C4-2B (cell line): ENCODE measurements around the gene MBOAT1.
"Not testable (repeated sequence)": the region's sequence is repeated elsewhere in the genome, so short reads cannot be mapped to it uniquely, and the experiment has no call there.

Experiments
- H3K27ac ChIP-seq: fragments of 450-650 bp; 2 replicates; pipeline ENCODE4 v1.5.1; 2017
- CTCF ChIP-seq: fragments of 450-650 bp; conservative IDR thresholded peaks from 2 replicates; pipeline ENCODE4 v1.5.1; 2017; ENCODE audit warnings: mild to moderate bottlenecking
- ZFX ChIP-seq: fragments of 450-650 bp; IDR thresholded peaks from 2 replicates; pipeline ENCODE4 v1.6.1; 2017

MBOAT1 gene

GRCh38 chr6:20253021-20253420, 40.8 kb upstream of the MBOAT1 start:
- TF ChIP-seq ZFX: no peak
- no peak for TF ChIP-seq CTCF
- no peak overlapping the region for H3K27ac ChIP-seq

GRCh38 chr6:20252311-20252710, 40.0 kb upstream of the MBOAT1 start:
- no peak overlapping the region for H3K27ac ChIP-seq
- TF ChIP-seq CTCF (no peak), ZFX (no peak)

GRCh38 chr6:20251525-20251924, 39.3 kb upstream of the MBOAT1 start:
- no peak overlapping the region for H3K27ac ChIP-seq

GRCh38 chr6:20246125-20246524, 33.9 kb upstream of the MBOAT1 start:
- no peak overlapping the region for H3K27ac ChIP-seq
- TF ChIP-seq CTCF: no peak
- TF ChIP-seq ZFX: no peak

More at GRCh38 chr6:20251525-20251924, 39.3 kb upstream of the MBOAT1 start:
- TF ChIP-seq CTCF (no peak), ZFX (no peak)

GRCh38 chr6:20244807-20245681, 32.8 kb upstream of the MBOAT1 start:
- H3K27ac ChIP-seq: not testable (repeated sequence)

GRCh38 chr6:20243288-20243687, 31.0 kb upstream of the MBOAT1 start:
- TF ChIP-seq ZFX (no peak), CTCF (no peak)
- H3K27ac ChIP-seq: no peak overlapping the region

GRCh38 chr6:20242397-20242796, 30.1 kb upstream of the MBOAT1 start:
- TF ChIP-seq ZFX (no peak), CTCF (no peak)
- no peak overlapping the region for H3K27ac ChIP-seq

- TF ChIP-seq CTCF (no peak), ZFX (no peak)
- H3K27ac ChIP-seq: no peak overlapping the region
Measured at GRCh38 chr6:20241102-20241501, 28.8 kb upstream of the MBOAT1 start.
